Left lung (tissue), 10 donors: ENCODE measurements around the gene HTRA1. TPM values are rescaled to one million over a fixed set of nuclear protein-coding genes. Genes with fewer than 3 reads are reported as not detected.

Experiments
- ATAC-seq: fragments of 200-7000 bp; cut with Tn5 transposase; one replicate; pipeline ENCODE4 v1.9.1; 2020; ENCODE audit warnings: moderate library complexity
- DNase-seq, 4 donors: peaks; one replicate each; pipeline ENCODE4 v3.0.0-alpha.2; 2013 to 2020
- H3K27ac ChIP-seq, 2 donors: fragments of 200-600 bp; sonication (generic) in 1 of 2; one replicate each; pipeline versions ENCODE4 v1.5.0 to v1.8.0; 2020 to 2021
- H3K27me3 ChIP-seq, 2 donors: fragments of 200-600 bp; sonication (generic) in 1 of 2; one replicate each; pipeline versions ENCODE4 v1.5.0 to v1.8.0; 2020 to 2021
- H3K36me3 ChIP-seq, 2 donors: fragments of 200-600 bp; sonication (generic) in 1 of 2; one replicate each; pipeline versions ENCODE4 v1.5.0 to v1.8.0; 2020 to 2021
- H3K4me1 ChIP-seq, 2 donors: fragments of 200-600 bp; one replicate each; pipeline ENCODE4 v1.8.0; 2021
- H3K4me3 ChIP-seq, 2 donors: fragments of 200-600 bp; sonication (generic) in 1 of 2; one replicate each; pipeline versions ENCODE4 v1.5.0 to v1.8.0; 2020 to 2021; ENCODE audit warnings: mild to moderate bottlenecking in 1 of 2
- H3K9me3 ChIP-seq, 2 donors: fragments of 200-600 bp; sonication (generic) in 1 of 2; one replicate each; pipeline versions ENCODE4 v1.5.0 to v1.8.0; 2020 to 2021
- intact Hi-C, 2 donors: fragments of 100-400 bp; cut with DNase I; formaldehyde crosslinking; loops; one replicate each; pipeline versions ENCODE4 v1.11.2 to v1.14.2; 2022
- polyA plus RNA-seq, 6 donors: library from polyadenylated mRNA; unstranded; fragments of 120-200 nt; gene quantifications; one replicate each; pipeline ENCODE4 v1.2.1, GENCODE V29; 2013; ENCODE audit not compliant: insufficient read length in 6 of 6
- total RNA-seq, 2 donors: library from RNA; stranded (reverse); fragmentation: NEBNext Ultra II Directional; extraction: Animal tissue kit (Norgen Biotek cat#: 25700); gene quantifications; one replicate each; pipeline ENCODE4 v1.2.1, GENCODE V29; 2021
- TF ChIP-seq, protein P1 (sequence below), 2 donors: fragments of 200-600 bp; sonication (generic) in 1 of 2; IDR thresholded peaks; one replicate each; pipeline versions ENCODE4 v1.5.0 to v1.8.0; 2021; ENCODE audit warnings: antibody characterized with exemption in 2 of 2
- donor health status: DM: no; HTN: yes; CAD: no.
- donor health status: DM: no; HTN: no; CAD: no.

The HTRA1 gene
- total and polyA plus RNA-seq, 8 donors, result 51.3 to 124 (median 73.0) TPM

- intact Hi-C loops, result no loop called here
- no peak overlapping the region for H3K4me3 ChIP-seq
- ATAC-seq, result peak; percentile 62
- peaks cover 0 to 23% of the 10 kb centered on the region in 2 donors for H3K4me1 ChIP-seq
- TF ChIP-seq, protein P1, sequence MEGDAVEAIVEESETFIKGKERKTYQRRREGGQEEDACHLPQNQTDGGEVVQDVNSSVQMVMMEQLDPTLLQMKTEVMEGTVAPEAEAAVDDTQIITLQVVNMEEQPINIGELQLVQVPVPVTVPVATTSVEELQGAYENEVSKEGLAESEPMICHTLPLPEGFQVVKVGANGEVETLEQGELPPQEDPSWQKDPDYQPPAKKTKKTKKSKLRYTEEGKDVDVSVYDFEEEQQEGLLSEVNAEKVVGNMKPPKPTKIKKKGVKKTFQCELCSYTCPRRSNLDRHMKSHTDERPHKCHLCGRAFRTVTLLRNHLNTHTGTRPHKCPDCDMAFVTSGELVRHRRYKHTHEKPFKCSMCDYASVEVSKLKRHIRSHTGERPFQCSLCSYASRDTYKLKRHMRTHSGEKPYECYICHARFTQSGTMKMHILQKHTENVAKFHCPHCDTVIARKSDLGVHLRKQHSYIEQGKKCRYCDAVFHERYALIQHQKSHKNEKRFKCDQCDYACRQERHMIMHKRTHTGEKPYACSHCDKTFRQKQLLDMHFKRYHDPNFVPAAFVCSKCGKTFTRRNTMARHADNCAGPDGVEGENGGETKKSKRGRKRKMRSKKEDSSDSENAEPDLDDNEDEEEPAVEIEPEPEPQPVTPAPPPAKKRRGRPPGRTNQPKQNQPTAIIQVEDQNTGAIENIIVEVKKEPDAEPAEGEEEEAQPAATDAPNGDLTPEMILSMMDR (IDR thresholded peaks at IDR 0.05), result no peak
- no peak overlapping the region for H3K27ac ChIP-seq
- no peaks in the 10 kb centered on the region for H3K27me3 ChIP-seq
- H3K36me3 ChIP-seq, result no peaks in the 10 kb centered on the region
- no peaks in the 10 kb centered on the region for H3K9me3 ChIP-seq
- no peak for DNase-seq
These were observed 37.3 kb upstream of the HTRA1 start for GRCh38 chr10:122424059-122424458.

DNA sequence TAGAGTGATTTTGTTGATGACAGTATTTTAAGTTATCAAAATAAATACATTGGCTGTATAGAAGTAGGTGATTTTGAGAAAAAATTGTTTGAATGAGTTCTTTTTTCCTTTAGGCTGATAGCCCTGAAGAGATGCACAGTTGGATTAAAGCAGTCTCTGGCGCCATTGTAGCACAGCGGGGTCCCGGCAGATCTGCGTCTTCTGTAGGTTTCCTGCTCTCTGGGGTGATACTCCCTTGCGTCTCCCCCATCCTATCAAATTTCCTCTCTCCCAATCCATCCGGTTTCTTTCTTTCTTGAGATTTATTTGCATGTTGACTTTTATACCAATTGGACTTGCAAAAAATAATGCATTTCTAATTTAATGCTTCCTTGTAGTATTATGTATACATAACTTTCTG is 34.5 kb upstream of the HTRA1 start:
- no peak overlapping the region for H3K27ac ChIP-seq
- intact Hi-C loops, result no loop called here
- peaks cover 0 to 9% of the 10 kb centered on the region in 2 donors for H3K4me1 ChIP-seq
- no peak for DNase-seq
- H3K4me3 ChIP-seq, result no peak overlapping the region
- peaks cover 0 to 12% of the 10 kb centered on the region in 2 donors for H3K36me3 ChIP-seq
- no peaks in the 10 kb centered on the region for H3K27me3 ChIP-seq
- TF ChIP-seq, protein P1 (IDR thresholded peaks at IDR 0.05), result no peak
- ATAC-seq, result no peak
- no peaks in the 10 kb centered on the region for H3K9me3 ChIP-seq

DNA sequence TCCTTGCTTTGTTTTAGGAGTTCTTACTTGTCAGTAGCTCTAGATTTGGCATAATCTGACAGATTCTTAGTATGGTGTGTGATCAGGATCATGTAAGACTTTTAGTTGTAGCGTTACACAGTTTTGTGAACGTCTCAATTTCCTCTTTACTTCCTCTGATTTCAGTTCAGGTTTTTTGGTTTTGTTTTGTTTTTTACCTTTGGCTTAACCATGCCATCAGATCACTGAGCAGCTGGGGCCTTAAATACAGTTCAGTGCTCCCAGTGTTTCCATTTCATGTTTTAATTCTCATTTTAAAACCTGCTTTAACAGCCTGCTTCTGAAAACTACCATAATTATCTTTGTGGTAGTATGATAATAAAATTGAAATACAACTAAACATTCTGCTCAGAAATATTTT is 34.1 kb upstream of the HTRA1 start:
- peaks cover 0 to 4% of the 10 kb centered on the region in 2 donors for H3K4me1 ChIP-seq
- ATAC-seq (no peak), DNase-seq (no peak)
- TF ChIP-seq, protein P1 (IDR thresholded peaks at IDR 0.05), result no peak
- intact Hi-C loops, result no loop called here
- no peak overlapping the region for H3K27ac ChIP-seq
- no peak overlapping the region for H3K4me3 ChIP-seq
- peaks cover 0 to 12% of the 10 kb centered on the region in 2 donors for H3K36me3 ChIP-seq
- H3K9me3 ChIP-seq, result no peaks in the 10 kb centered on the region
- H3K27me3 ChIP-seq, result no peaks in the 10 kb centered on the region

DNA sequence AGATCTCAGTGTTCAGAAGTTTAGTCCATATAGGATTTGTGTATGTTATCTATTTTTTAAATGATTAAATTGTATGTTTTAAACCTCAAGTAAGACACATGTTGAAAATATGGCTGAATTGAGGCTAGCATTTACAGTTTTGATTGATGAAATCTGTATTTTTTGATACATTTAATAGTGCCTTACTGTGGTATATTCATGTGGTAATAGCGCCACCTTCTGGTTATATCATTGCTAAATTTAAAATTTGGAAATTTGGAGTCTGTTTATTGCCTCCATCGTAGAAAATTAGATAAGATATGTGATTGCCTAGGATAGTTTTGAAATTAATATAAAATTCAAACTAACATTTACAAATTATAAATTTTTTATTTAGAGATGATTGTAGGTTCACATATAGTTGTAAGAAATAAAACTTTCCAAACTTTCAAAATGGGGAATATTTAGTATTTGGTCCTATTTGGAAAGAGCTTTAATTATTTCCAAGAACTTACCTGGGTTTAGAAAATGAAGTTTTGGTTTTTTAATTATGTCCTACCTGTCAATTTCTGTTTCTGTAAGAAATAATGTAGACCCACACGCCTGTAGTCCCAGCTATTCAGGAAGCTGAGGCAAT is 26.0 kb upstream of the HTRA1 start:
- TF ChIP-seq, protein P1 (IDR thresholded peaks at IDR 0.05), result peak; percentile 48 to 57
- peak in 2 of 4 donors; percentile 19 to 46 for DNase-seq
- peak; percentile 68 for ATAC-seq
- H3K4me1 ChIP-seq, result no peaks in the 10 kb centered on the region
- H3K27me3 ChIP-seq, result no peaks in the 10 kb centered on the region
- H3K9me3 ChIP-seq, result peaks cover 0 to 5% of the 10 kb centered on the region in 2 donors
- intact Hi-C loops, result loop anchor here in 1 of 2 donors (10.0 kb wide), 3 partner anchors 91 to 141 kb away; partner anchors contain the start of gene DMBT1
- no peak overlapping the region for H3K4me3 ChIP-seq
- peaks cover 0 to 7% of the 10 kb centered on the region in 2 donors for H3K36me3 ChIP-seq
- no peak overlapping the region for H3K27ac ChIP-seq

- no peak overlapping the region for H3K4me3 ChIP-seq
- intact Hi-C loops, result no loop called here
- no peaks in the 10 kb centered on the region for H3K4me1 ChIP-seq
- H3K36me3 ChIP-seq, result no peaks in the 10 kb centered on the region
- no peaks in the 10 kb centered on the region for H3K27me3 ChIP-seq
- peaks cover 0 to 5% of the 10 kb centered on the region in 2 donors for H3K9me3 ChIP-seq
- DNase-seq (no peak), ATAC-seq (no peak)
- TF ChIP-seq, protein P1 (IDR thresholded peaks at IDR 0.05), result no peak
- H3K27ac ChIP-seq, result no peak overlapping the region
These were observed 19.4 kb upstream of the HTRA1 start for GRCh38 chr10:122441961-122442360.
